Fibroblast of the conjunctiva (primary cell): Measurements from ENCODE around the gene VSTM4.

ENCODE experiments used
- DNase-seq: peaks from one replicate; pipeline ENCODE4 v3.0.0-alpha.2; 2010; ENCODE audit warnings: low read depth

Gene VSTM4

GRCh38 chr10:49070701-49071100 lies 44.6 kb downstream of the VSTM4 start:
- no peak for DNase-seq

- DNase-seq: no peak
Observed at GRCh38 chr10:49068672-49069217, 46.6 kb downstream of the VSTM4 start.

- no peak for DNase-seq
Observed at GRCh38 chr10:49068209-49068608, 47.1 kb downstream of the VSTM4 start.

GRCh38 chr10:49066944-49067730 lies 48.2 kb downstream of the VSTM4 start:
- no peak for DNase-seq

- DNase-seq: no peak
Observed at GRCh38 chr10:49062229-49062628, 53.1 kb downstream of the VSTM4 start.

- DNase-seq: no peak
Observed at GRCh38 chr10:49061667-49062066, 53.7 kb downstream of the VSTM4 start.

GRCh38 chr10:49058463-49059255 lies 56.7 kb downstream of the VSTM4 start:
- no peak for DNase-seq

GRCh38 chr10:49057231-49057880 lies 58.0 kb downstream of the VSTM4 start:
- DNase-seq: no peak

GRCh38 chr10:49056356-49056755 lies 59.0 kb downstream of the VSTM4 start:
- DNase-seq: no peak

- peak; percentile 48 for DNase-seq
Observed at GRCh38 chr10:49055221-49055849, 60.0 kb downstream of the VSTM4 start.

GRCh38 chr10:49054753-49055152 lies 60.6 kb downstream of the VSTM4 start:
- DNase-seq: no peak

GRCh38 chr10:49053998-49054692 lies 61.2 kb downstream of the VSTM4 start:
- no peak for DNase-seq

GRCh38 chr10:49053053-49053997 lies 62.0 kb downstream of the VSTM4 start:
- no peak for DNase-seq

- DNase-seq: no peak
Observed at GRCh38 chr10:49052069-49052468, 63.3 kb downstream of the VSTM4 start.

GRCh38 chr10:49050906-49051305 lies 64.4 kb downstream of the VSTM4 start:
- DNase-seq: no peak

- no peak for DNase-seq
Observed at GRCh38 chr10:49050366-49050765, 65.0 kb downstream of the VSTM4 start.

- peak; percentile 12 for DNase-seq
Observed at GRCh38 chr10:49049660-49050059, 65.7 kb downstream of the VSTM4 start.

GRCh38 chr10:49047128-49047639 lies 68.1 kb downstream of the VSTM4 start:
- no peak for DNase-seq

- no peak for DNase-seq
Observed at GRCh38 chr10:49044293-49045193, 70.8 kb downstream of the VSTM4 start.
